B cell (primary cell): Measurements from ENCODE around the gene IL7R. TPM values are rescaled to one million over a fixed set of nuclear protein-coding genes. Genes with fewer than 3 reads are reported as not detected.

Experiments
- ATAC-seq: fragments of 200-7000 bp; cut with Tn5 transposase; one replicate; pipeline ENCODE4 v1.10.0; 2021; ENCODE audit warnings: low read depth, mild to moderate bottlenecking, moderate number of reproducible peaks, moderate library complexity
- CTCF ChIA-PET: fragments of 350-600 bp; sonication (Branson Sonifier 250); formaldehyde crosslinking; loops from one replicate; lab custom pipeline; 2021; ENCODE audit warnings: antibody characterized with exemption, inconsistent platforms; lab: Charles Lee
- POLR2A ChIA-PET: fragments of 350-600 bp; sonication (Branson Sonifier 250); formaldehyde crosslinking; loops from one replicate; lab custom pipeline; 2021; ENCODE audit warnings: antibody characterized with exemption; lab: Charles Lee
- DNase-seq: peaks from one replicate; pipeline ENCODE4 v3.0.0; 2013
- H2AFZ ChIP-seq: 2 replicates; pipeline ENCODE4 v1.6.1; 2012; ENCODE audit warnings: mild to moderate bottlenecking, low read depth, low read length; ENCODE audit not compliant: insufficient read depth, poor library complexity, severe bottlenecking
- H3K27ac ChIP-seq, 2 donors: 1 replicate in 1 of 2; 2 replicates in 1 of 2; pipeline ENCODE4 v1.5.1; 2012 to 2013; ENCODE audit warnings: low read length in 2 of 2, mild to moderate bottlenecking in 2 of 2, moderate library complexity in 1 of 2
- H3K27me3 ChIP-seq, 4 experiments: fragments of 200-600 bp in 1 of 4; sonication (generic) in 1 of 4; replicated peaks in 1 of 4; 1 replicate in 2 of 4; 2 replicates in 2 of 4; pipeline versions ENCODE4 v1.6.1 to v1.7.0; 2013 to 2016; ENCODE audit warnings: low read length in 3 of 4, mild to moderate bottlenecking in 2 of 4, mixed read lengths in 1 of 4, moderate library complexity in 1 of 4; ENCODE audit not compliant: insufficient read depth in 4 of 4, control insufficient read depth in 3 of 4; ENCODE audit errors: control extremely low read depth in 1 of 4
- H3K36me3 ChIP-seq, 2 experiments: replicated peaks in 1 of 2; 1 replicate in 1 of 2; 2 replicates in 1 of 2; pipeline versions ENCODE4 v1.6.1 to v1.7.1; 2013; ENCODE audit warnings: low read length in 1 of 2; ENCODE audit not compliant: insufficient read depth in 2 of 2, control insufficient read depth in 1 of 2; ENCODE audit errors: control extremely low read depth in 1 of 2, extremely low read depth in 1 of 2
- H3K4me1 ChIP-seq, 2 donors: fragments of 200-600 bp in 1 of 2; sonication (generic) in 1 of 2; 1 replicate in 1 of 2; 2 replicates in 1 of 2; pipeline versions ENCODE4 v1.5.1 to v1.6.1; 2013 to 2017; ENCODE audit warnings: low read length in 2 of 2; ENCODE audit not compliant: control insufficient read depth in 2 of 2, insufficient read depth in 2 of 2
- H3K4me2 ChIP-seq: replicated peaks from 2 replicates; pipeline ENCODE3; 2012; ENCODE audit warnings: mild to moderate bottlenecking, low read depth, low read length; ENCODE audit not compliant: poor library complexity, severe bottlenecking
- H3K4me3 ChIP-seq, 5 experiments: fragments of 200-600 bp in 1 of 5; sonication (generic) in 1 of 5; 1 replicate in 3 of 5; 2 replicates in 2 of 5; pipeline versions ENCODE4 v1.5.1 to v1.7.0; 2011 to 2016; ENCODE audit warnings: low read length in 4 of 5, mild to moderate bottlenecking in 4 of 5, low read depth in 2 of 5, control low read depth in 1 of 5, moderate library complexity in 1 of 5; ENCODE audit not compliant: insufficient read depth in 1 of 5; ENCODE audit errors: control extremely low read depth in 1 of 5, extremely low read depth in 1 of 5
- H3K79me2 ChIP-seq: fragments of 200-600 bp; sonication (generic); one replicate; pipeline ENCODE4 v1.6.0; 2016; ENCODE audit warnings: low read length; ENCODE audit not compliant: control insufficient read depth, insufficient read depth
- H3K9ac ChIP-seq: fragments of 200-600 bp; sonication (generic); 2 replicates; pipeline ENCODE4 v1.6.1; 2017; ENCODE audit warnings: mild to moderate bottlenecking, low read length, moderate library complexity
- H3K9me3 ChIP-seq, 3 donors: one replicate each; pipeline versions ENCODE4 v1.6.1 to v1.7.1; 2013; ENCODE audit warnings: low read length in 2 of 3; ENCODE audit not compliant: control insufficient read depth in 2 of 3, insufficient read depth in 1 of 3; ENCODE audit errors: control extremely low read depth in 1 of 3
- H4K20me1 ChIP-seq: 2 replicates; pipeline ENCODE4 v1.6.0; 2012; ENCODE audit warnings: mild to moderate bottlenecking, low read length; ENCODE audit not compliant: insufficient read depth, control insufficient read depth, poor library complexity, severe bottlenecking
- H3K27ac Mint-ChIP-seq: one replicate; pipeline ENCODE4 v1.8.0; 2021; ENCODE audit warnings: mixed read lengths
- H3K27me3 Mint-ChIP-seq: one replicate; pipeline ENCODE4 v1.8.0; 2021; ENCODE audit warnings: mixed read lengths
- H3K4me1 Mint-ChIP-seq: one replicate; pipeline ENCODE4 v1.8.0; 2021; ENCODE audit warnings: mixed read lengths
- H3K4me3 Mint-ChIP-seq: one replicate; pipeline ENCODE4 v1.8.0; 2021; ENCODE audit warnings: mixed read lengths
- H3K9me3 Mint-ChIP-seq: one replicate; pipeline ENCODE4 v1.8.0; 2022; ENCODE audit warnings: mixed read lengths; ENCODE audit not compliant: insufficient read depth
- CTCF ChIP-seq: fragments of 200-600 bp; IDR thresholded peaks from one replicate; pipeline ENCODE4 v1.8.0; 2022; ENCODE audit warnings: antibody characterized with exemption, mild to moderate bottlenecking
- EZH2 ChIP-seq: IDR thresholded peaks from 2 replicates; pipeline ENCODE4 v1.6.1; 2012; ENCODE audit warnings: borderline replicate concordance, low read depth, mild to moderate bottlenecking, moderate library complexity, low read length; ENCODE audit not compliant: insufficient read depth, poor library complexity, severe bottlenecking
- WGBS: methylation state at CpG from one replicate; pipeline ENCODE4 v1.1.5; 2013; ENCODE audit warnings: missing lambda C conversion rate; ENCODE audit not compliant: insufficient coverage; 5-methylcytosine and 5-hydroxymethylcytosine counted together
- intact Hi-C: fragments of 100-400 bp; cut with micrococcal nuclease; formaldehyde crosslinking; loops from one replicate; pipeline ENCODE4 v1.10.0; 2022
- polyA plus RNA-seq: library from polyadenylated mRNA; depleted of rRNA; stranded (reverse); fragments of >200 nt; gene quantifications from 2 replicates; pipeline ENCODE4 v1.2.3, GENCODE V29; 2012
- total RNA-seq, 2 donors: library from RNA; stranded (reverse); fragments of 120-200 nt in 1 of 2; gene quantifications; 1 replicate in 1 of 2; 2 replicates in 1 of 2; pipeline versions ENCODE4 v1.2.3 to v1.2.4, GENCODE V29; 2013 to 2022

The IL7R gene
- total and polyA plus RNA-seq, 2 donors (not counting 1 experiment from before 2014, with no cell fraction given) = 2.4 TPM

GRCh38 chr5:35867998-35868397, 11.3 kb downstream of the IL7R start:
- H3K4me1 ChIP-seq = peaks cover 11% of the 10 kb centered on the region in 2 donors
- H3K9me3 Mint-ChIP-seq = peaks cover 3% of the 10 kb centered on the region
- H3K9me3 ChIP-seq = no peaks in the 10 kb centered on the region
- no peaks in the 10 kb centered on the region for H3K36me3 ChIP-seq
- no peak overlapping the region for H3K4me2 ChIP-seq
- intact Hi-C loops = no loop called here
- DNase-seq = no peak
- no peak for ATAC-seq
- H4K20me1 ChIP-seq = no peaks in the 10 kb centered on the region
- H3K27ac Mint-ChIP-seq = no peak overlapping the region
- no peak overlapping the region for H3K4me3 Mint-ChIP-seq
- no peaks in the 10 kb centered on the region for H3K27me3 Mint-ChIP-seq
- H3K79me2 ChIP-seq = no peaks in the 10 kb centered on the region
- POLR2A ChIA-PET = no interaction called here
- TF ChIP-seq CTCF = no peak
- H3K4me1 Mint-ChIP-seq = peaks cover 8% of the 10 kb centered on the region
- CTCF ChIA-PET = no interaction called here
- WGBS = 100% methylated on average over 2 of the region's 4 CpGs
- H3K4me3 ChIP-seq = no peak overlapping the region
- H3K27ac ChIP-seq = no peak overlapping the region
- no peaks in the 10 kb centered on the region for H3K27me3 ChIP-seq
- no peak overlapping the region for H2AFZ ChIP-seq
- no peak overlapping the region for H3K9ac ChIP-seq

- ATAC-seq = peak; percentile 17
- CTCF ChIA-PET = interaction anchor here (0.8 kb wide), 1 partner anchor 13 kb away, joined by 3 read pairs; no protein-coding TSS in a partner anchor
- peak; percentile 14 for DNase-seq
- peaks cover 11% of the 10 kb centered on the region in 2 donors for H3K4me1 ChIP-seq
- H4K20me1 ChIP-seq = no peaks in the 10 kb centered on the region
- WGBS = 40% methylated on average over 5 of the region's 5 CpGs
- H3K27ac ChIP-seq = no peak overlapping the region
- no peak overlapping the region for H3K4me3 ChIP-seq
- no peaks in the 10 kb centered on the region for H3K27me3 Mint-ChIP-seq
- intact Hi-C loops = no loop called here
- no peak overlapping the region for H3K9ac ChIP-seq
- H3K27me3 ChIP-seq = no peaks in the 10 kb centered on the region
- H3K79me2 ChIP-seq = no peaks in the 10 kb centered on the region
- H3K36me3 ChIP-seq = no peaks in the 10 kb centered on the region
- no peak overlapping the region for H3K27ac Mint-ChIP-seq
- no peak overlapping the region for H3K4me3 Mint-ChIP-seq
- no peaks in the 10 kb centered on the region for H3K9me3 ChIP-seq
- H3K4me1 Mint-ChIP-seq = peaks cover 8% of the 10 kb centered on the region
- TF ChIP-seq CTCF (no peak), EZH2 (no peak)
- H3K9me3 Mint-ChIP-seq = peaks cover 3% of the 10 kb centered on the region
- no peak overlapping the region for H3K4me2 ChIP-seq
- POLR2A ChIA-PET = no interaction called here
- no peak overlapping the region for H2AFZ ChIP-seq
Observed at GRCh38 chr5:35869685-35870277, 13.1 kb downstream of the IL7R start.
